ENCODE measurements around the gene ELL2. TPM values are rescaled to one million over a fixed set of nuclear protein-coding genes. Genes with fewer than 3 reads are reported as not detected.
A peak's percentile ranks its signal among the peaks of the same experiment; 100 is the strongest.

The ELL2 gene
- total and polyA plus RNA-seq, 9 of the 15 experiments (the other 6 are each of a cell fraction or from before 2014, with no cell fraction given) = 4.3 to 18.3 (median 14.5) TPM

GRCh38 chr5:95842854-95843544 is 118.7 kb downstream of the ELL2 start (continued):
- peak; percentile 81 for TF ChIP-seq JUND (IDR thresholded peaks at IDR 0.05; ENCODE audit: borderline replicate concordance, low read depth, low read length)
- TF ChIP-seq JUND (tag; IDR thresholded peaks at IDR 0.05; ENCODE audit: borderline replicate concordance, low read depth, low read length) = peak; percentile 66; the same call in 1 of the 3 replicates
- TF ChIP-seq SP1 (CRISPR knock-in tag; IDR thresholded peaks at IDR 0.05) = peak; percentile 22; the same call in 1 of the 2 replicates
- no peak for TF ChIP-seq CEBPG (CRISPR knock-in tag; IDR thresholded peaks at IDR 0.05)
- TF ChIP-seq CEBPG (tag; conservative IDR thresholded peaks at IDR 0.05 in 1 of 2, IDR thresholded peaks at IDR 0.05 in 1 of 2) = no peak
- peak; percentile 80 for TF ChIP-seq MITF (IDR thresholded peaks at IDR 0.05)
- TF ChIP-seq PHF8 (IDR thresholded peaks at IDR 0.05; ENCODE audit: borderline replicate concordance, low read length) = no peak
- TF ChIP-seq TEAD1 (CRISPR knock-in tag; IDR thresholded peaks at IDR 0.05) = peak in 1 of 2 experiments; percentile 45; a peak in 1 of 4 replicates
- no peak for TF ChIP-seq ZFP30 (CRISPR knock-in tag; IDR thresholded peaks at IDR 0.05; ENCODE audit: borderline replicate concordance)
- TF ChIP-seq DPF2 (IDR thresholded peaks at IDR 0.05) = peak; percentile 54; the same call in 1 of the 2 replicates
- TF ChIP-seq CLOCK (CRISPR knock-in tag; IDR thresholded peaks at IDR 0.05; ENCODE audit: borderline replicate concordance) = no peak
- no peak for TF ChIP-seq ZNF586 (CRISPR knock-in tag; conservative IDR thresholded peaks at IDR 0.05)
- no peak for TF ChIP-seq POU5F1 (IDR thresholded peaks at IDR 0.05; ENCODE audit: borderline replicate concordance, low read depth, low read length, partially characterized antibody)
- peak; percentile 53 for TF ChIP-seq HDAC2 (IDR thresholded peaks at IDR 0.05)
- peak; percentile 41; the same call in 1 of the 2 replicates for TF ChIP-seq ZNF175 (CRISPR knock-in tag; IDR thresholded peaks at IDR 0.05; ENCODE audit: low read depth)
- no peak for TF ChIP-seq POLR2AphosphoS2 (IDR thresholded peaks at IDR 0.05; ENCODE audit: low read length)
- peak; percentile 47; the same call in 1 of the 2 replicates for TF ChIP-seq FOSL1 (tag; conservative IDR thresholded peaks at IDR 0.05)
- no peak for TF ChIP-seq POLR2AphosphoS5 (IDR thresholded peaks at IDR 0.05; ENCODE audit: control insufficient read depth, insufficient read depth, low read depth, low read length)
- peak; percentile 86 for TF ChIP-seq MYC (IDR thresholded peaks at IDR 0.05; ENCODE audit: low read depth, low read length)
- TF ChIP-seq MYC (CRISPR knock-in tag; IDR thresholded peaks at IDR 0.05; ENCODE audit: borderline replicate concordance, low read depth) = no peak
- 0 out of 4 replicates have a peak, but pooled peaks of 1 of the 2 experiments have one; percentile 18 for TF ChIP-seq TBL1XR1 (IDR thresholded peaks at IDR 0.05; ENCODE audit: low read length in 2 of 2)
- no peak for TF ChIP-seq PREB (CRISPR knock-in tag; IDR thresholded peaks at IDR 0.05)
- TF ChIP-seq TCF7L2 (IDR thresholded peaks at IDR 0.05; ENCODE audit: low read depth, low read length) = no peak
- no peak for TF ChIP-seq CAMTA2 (CRISPR knock-in tag; conservative IDR thresholded peaks at IDR 0.05)

All from K562 (cell line).